Measurements from ENCODE around the gene PRKCZ.
A peak's percentile ranks its signal among the peaks of the same experiment; 100 is the strongest.

Gene PRKCZ

DNA sequence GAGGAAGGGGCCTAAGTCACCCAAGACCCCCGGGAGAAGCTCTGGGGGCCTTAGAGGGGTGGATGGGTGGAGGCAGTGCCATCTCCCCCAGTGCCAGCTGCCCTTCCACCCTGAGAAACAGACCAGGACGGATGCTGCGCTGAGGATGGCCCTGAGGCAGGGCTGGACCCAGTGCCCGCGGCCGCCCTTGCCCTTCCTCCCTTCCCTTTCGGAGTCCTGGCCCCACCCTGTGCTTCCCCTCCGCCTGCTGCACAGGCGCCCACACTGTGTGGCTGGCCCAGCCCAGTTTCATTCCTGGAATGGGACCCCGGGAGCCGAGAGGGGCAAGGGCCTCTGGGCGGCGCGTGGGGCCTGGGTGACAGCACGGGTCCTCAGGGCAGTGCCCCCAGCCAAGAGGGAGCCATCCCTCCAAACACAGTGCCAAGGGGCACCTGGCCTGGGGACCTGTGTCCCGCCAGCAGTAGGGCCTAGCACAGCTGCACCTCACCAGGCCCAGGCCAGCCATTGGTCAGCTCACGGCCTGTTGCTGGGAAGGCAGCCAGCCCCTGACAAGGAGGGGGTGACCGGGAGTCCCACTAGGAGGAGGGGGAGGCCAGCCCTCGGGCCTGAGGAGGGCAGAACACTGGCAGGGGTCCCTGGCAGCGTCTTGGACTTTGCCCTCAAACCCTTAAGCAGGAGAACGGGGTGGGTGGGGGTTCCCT is 164.5 kb downstream of the PRKCZ start:
- DNase-seq = no peak

DNA sequence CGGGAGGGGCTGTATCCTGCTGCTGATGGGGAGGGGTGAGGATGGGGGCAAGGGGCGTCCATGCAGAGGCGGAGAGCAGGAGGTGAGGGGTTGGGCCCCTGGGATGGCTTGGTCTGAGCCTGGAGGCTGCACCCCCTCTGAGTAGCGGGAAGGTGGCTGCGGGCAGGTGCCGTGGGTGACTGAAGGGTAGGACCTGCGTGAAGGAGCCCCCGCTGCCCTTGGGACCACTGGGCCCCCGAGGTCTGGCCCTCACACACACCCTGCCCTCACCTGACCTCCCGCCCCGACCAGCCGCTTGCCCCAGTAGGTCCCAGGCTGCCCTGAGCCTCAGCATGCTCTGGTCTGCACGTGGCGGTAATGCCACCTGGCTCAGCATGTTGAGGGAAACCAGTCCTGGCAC is 165.1 kb downstream of the PRKCZ start:
- no peak for DNase-seq

DNA sequence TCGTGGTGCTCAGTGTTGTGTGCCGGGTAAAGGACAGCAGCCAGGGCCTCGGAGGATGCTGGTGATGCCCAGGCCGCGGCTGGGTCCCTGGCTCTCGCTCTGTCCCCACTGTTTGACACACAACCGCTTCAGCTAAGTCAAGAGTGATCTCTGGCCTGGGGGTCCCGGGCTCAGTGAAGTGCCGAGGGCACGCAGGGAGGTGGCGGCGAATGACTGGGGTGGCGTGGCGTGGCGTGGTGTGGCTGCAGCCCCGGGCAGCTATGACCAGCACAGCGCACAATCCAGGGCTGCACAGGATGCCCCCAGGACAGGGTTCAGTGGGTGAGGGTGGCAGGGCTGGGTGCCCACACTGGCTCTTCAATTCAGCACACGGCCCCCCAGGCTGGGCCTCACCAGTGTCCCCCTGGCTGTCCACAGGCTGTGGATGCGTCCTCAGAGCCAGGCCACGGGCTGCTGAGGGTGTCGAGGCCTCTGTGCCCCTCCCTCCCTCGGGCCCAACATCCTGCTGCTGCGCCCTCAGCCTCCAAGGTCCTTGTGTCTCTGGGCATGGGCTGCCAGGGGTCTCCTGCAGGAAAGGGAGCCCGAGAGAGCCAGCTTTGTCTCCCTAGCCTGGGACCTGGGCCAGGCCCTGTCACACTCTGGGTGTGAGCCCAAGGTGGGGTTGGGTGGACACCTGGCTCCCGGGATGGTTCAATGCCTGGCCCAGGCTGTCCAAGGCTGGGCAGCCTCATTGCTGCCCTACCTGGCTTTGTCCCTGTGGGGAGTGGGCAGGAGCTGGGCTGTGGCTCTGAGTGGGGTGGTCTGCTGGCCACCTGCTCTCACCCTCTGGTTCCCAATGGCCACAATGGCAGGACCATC is 165.9 kb downstream of the PRKCZ start:
- DNase-seq = no peak

DNA sequence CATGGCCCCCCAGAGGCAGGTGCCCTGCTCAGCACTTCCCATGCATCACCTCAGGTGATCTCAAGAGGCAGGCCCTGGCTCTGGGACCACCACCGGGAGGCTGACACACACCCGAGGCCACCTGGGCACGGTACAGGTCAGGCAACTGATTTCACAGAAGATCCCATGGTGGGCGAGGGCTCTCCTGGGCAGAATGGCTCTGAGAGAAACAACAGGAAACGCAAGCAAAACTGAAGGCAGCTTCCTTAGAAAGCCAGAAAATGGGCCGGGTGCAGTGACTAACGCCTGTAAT is 166.5 kb downstream of the PRKCZ start:
- DNase-seq = no peak

DNA sequence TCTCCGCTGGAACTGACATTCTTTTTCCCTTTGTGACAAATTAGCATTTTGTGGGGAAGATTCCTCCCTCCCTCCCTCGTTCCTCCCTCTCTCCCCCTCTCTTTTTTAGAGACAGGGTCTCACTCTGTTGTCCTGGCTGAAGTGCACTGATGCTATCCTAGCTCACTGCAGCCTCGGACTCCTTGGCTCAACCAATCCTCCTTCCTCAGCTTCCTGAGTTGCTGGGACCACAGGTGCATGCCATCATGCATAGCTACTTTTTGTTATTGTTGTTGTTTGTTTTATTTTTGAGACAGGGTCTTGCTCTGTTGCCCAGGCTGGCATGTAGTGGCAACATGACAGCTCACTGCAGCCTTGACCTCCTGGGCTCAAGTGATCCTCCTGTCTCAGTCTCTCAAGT is 171.1 kb downstream of the PRKCZ start:
- DNase-seq = no peak

DNA sequence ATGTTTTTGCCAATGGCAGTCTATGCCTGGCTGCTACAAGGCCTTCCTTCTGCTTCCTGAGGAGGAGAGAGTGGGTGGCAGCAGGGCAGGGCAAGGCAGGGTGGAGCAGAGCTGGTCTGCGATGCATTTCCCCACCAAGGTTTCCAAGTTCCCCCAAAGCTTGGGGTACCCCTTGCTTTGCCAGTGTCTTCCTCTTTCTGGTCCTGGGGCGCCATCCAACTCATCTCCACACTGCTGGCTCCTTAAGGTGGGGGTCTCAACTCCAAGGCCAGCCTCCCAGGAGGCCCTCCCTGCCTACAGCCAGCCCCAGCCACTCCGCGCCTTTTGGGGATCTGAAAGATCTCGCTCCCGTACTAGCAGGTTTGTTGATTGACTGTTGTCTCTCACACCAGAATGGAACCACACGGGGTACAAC is 174.0 kb downstream of the PRKCZ start:
- no peak for DNase-seq

DNA sequence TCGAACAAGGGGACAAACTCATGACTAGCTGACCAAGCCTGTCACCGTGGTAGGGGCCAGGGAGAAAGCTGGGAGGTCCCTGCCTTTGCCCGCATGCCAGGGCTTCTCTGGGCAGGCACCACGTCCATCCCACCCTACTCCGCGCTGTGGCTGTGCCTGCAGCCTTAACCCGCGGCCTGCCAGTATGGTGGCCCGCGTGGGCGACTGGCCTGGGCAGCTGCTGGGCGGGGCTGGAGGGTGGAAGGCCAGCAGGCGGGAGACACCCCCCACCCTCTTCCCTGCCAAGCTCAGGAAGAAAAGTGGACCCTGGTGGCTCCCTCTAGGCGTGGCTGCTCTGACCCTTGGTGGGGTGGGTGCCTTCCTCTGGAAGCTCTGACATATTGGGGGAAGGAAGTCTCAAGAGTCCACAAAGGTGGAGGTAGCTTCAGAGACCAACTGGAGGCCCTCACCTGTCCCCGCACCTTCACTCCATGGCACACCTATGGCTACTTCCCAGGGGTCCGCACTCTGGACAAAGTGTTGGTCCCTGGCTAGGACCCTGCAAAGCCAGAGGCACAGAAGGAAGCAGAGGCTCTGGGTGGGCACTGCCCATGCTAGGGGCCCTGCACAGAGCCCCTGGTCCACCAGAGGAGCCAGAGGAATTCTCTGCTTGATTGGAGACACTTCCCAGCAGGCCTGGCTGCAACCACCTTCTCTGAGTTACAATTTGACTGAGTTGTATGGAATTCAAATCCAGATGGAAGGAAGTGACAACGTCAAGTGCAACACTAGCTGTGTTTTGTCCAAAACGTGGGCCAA is 174.6 kb downstream of the PRKCZ start:
- no peak for DNase-seq

DNA sequence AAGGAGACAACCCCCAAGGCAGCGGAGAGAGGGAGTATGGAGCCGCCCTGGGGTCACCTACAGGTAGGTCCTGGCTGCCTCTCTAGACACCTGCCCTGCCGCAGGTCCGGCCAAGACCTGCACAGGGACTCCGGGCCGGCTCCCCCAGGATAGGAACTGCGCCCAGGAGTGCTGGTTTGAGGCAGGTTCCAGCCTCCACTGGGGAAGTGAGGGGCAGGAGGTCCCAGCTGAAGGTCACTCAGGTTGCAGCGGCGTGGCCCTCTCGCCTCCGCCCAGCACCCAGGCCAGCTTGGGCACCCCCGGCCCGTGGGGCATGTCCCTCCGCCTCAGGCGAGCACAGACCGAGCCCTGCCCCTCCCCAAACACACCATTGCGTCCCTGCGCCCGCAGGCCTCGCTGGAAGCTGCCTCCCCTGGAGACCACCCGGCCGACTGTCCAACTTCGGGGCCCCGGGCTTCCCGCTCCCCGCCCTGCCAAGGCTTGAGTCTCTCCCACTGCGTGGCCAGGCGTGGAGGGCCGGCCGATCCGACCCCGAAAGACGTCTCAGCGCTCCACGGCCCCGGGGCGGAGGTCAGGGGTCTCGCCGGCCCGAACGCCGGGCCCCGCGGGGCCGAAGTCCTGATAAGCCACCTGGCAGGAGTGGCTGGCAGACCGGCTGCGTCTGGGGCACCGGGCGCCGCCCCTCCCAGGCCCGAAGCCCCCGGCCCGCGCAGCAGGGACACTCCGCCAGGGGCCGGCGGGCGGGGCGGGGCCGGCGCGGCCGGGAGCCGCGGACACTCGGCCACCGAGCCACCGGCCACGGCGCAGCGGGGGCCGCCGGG is 176.5 kb downstream of the PRKCZ start:
- DNase-seq = no peak

DNA sequence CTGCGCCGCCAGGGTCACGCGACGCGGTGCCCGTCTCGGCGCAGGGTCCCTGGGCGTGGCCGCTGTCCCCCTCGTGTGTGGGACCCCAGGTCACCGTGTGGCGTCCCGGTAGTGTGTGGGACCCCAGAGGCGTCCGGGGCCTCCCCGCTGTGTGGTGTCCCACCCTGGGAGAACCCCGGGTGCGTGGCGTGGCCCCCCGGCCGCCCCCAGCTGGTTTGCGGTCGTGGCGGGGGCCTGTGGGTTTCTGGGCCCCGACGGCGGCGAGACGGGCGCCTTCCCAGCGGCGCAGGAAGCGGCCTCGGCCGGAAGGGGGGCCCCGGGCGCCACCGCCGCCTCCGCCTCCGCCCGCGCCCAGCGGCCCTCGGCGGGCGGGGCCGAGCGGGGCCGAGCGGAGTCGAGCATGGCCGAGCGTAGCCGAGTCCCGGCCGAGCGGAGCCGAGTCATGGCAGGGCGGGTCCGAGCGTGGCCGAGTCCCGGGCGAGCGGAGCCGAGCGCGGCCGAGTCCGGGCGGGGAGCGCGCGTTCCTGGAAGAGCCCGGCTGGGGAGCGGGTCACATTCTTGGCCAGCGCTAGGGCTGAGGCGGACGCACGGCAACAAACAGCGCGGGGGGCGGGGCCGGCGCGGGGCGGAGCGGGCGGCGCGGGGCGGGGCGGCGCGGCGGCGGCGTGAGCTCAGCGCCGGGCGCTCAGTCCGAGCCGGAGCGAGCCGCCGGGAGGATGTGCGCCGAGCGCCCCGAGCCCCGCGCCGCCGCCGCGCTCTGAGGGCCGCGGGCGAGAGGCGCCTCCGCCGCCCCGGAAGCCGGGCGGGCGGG is 177.3 kb downstream of the PRKCZ start:
- DNase-seq = peak; percentile 95 to 97

DNA sequence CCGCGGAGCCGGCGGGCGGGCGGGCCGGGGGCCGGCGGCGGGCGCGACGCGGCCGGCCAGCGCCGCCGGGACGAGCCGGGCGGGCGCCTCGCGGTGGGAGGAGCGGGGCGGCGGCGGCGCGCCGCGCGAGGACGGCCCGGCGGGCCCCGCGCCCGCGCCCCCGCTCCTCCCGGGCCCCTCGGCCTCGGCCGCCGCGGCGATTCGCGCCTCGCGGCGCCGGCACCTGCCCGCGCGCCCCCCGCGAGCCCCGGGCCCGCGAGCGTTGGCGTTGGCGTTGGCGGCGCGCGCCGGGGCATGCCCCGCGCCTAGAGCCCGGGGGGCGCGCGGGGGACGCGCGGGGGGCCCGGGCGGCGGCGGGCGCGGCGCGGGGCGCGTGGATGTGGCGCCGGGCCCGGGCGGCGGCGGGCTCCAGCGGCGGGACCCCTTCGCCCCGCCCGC is 178.0 kb downstream of the PRKCZ start, which contains the start of gene SKI:
TSS of gene SKI (plus strand) at position 163 of the 438 bp plus-strand sequence. CDS start 448 bp downstream, outside the sequence.
- DNase-seq = no peak

DNA sequence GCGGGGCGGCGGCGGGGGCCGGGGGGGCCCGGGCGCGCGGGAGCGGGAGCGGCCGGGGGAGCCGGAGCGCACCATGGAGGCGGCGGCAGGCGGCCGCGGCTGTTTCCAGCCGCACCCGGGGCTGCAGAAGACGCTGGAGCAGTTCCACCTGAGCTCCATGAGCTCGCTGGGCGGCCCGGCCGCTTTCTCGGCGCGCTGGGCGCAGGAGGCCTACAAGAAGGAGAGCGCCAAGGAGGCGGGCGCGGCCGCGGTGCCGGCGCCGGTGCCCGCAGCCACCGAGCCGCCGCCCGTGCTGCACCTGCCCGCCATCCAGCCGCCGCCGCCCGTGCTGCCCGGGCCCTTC is 178.5 kb downstream of the PRKCZ start:
- DNase-seq = peak in 1 of 2 donors; percentile 29

DNA sequence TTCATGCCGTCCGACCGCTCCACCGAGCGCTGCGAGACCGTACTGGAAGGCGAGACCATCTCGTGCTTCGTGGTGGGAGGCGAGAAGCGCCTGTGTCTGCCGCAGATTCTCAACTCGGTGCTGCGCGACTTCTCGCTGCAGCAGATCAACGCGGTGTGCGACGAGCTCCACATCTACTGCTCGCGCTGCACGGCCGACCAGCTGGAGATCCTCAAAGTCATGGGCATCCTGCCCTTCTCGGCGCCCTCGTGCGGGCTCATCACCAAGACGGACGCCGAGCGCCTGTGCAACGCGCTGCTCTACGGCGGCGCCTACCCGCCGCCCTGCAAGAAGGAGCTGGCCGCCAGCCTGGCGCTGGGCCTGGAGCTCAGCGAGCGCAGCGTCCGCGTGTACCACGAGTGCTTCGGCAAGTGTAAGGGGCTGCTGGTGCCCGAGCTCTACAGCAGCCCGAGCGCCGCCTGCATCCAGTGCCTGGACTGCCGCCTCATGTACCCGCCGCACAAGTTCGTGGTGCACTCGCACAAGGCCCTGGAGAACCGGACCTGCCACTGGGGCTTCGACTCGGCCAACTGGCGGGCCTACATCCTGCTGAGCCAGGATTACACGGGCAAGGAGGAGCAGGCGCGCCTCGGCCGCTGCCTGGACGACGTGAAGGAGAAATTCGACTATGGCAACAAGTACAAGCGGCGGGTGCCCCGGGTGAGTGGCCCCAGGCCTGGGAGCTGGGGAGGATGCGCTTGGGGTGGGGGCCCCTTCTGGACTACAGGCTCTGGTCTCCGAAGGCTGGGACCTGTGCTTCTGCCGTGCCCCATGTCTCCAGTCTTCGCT is 179.0 kb downstream of the PRKCZ start:
- DNase-seq = peak; percentile 55 to 65

DNA sequence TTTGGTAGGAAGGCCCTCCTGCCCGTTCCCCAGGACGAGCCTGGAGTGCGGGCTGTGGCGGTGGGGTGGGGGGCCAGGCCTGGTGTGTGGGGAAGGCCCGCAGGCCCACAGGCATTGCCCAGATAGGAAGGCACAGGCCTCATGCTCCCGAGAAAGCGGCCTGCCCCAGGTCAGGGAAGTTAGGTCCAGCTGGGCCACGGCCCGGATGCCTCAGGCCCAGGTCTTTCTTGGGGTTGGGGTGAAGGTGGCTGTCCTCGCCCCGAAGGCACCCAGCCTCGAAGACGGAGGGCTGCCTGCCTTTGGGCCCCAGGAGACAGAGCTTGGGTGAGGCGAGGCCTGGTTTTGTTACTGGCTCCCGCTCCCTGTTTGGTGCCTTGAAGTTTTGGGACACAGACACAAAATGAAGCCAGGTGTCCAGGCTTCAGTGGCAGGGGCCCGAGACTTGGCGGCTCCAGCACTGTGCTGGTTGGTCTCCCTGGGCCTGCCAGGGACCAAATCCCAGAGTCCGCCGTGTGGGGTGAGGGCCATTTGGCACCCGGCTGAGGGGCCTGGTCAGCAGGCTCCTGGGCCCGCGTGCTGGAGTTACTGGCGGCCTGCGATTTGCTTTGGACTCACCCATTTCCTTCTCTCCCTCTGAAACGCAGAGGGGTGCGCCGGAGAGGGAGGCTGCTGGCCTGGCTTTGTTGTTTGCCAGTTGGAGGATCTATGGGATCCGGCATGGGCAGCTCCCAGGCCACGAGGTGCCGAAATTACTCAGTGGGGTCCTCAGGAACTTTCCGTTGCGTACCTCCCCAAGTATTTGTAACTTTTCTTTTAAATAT is 179.9 kb downstream of the PRKCZ start:
- DNase-seq = no peak

DNA sequence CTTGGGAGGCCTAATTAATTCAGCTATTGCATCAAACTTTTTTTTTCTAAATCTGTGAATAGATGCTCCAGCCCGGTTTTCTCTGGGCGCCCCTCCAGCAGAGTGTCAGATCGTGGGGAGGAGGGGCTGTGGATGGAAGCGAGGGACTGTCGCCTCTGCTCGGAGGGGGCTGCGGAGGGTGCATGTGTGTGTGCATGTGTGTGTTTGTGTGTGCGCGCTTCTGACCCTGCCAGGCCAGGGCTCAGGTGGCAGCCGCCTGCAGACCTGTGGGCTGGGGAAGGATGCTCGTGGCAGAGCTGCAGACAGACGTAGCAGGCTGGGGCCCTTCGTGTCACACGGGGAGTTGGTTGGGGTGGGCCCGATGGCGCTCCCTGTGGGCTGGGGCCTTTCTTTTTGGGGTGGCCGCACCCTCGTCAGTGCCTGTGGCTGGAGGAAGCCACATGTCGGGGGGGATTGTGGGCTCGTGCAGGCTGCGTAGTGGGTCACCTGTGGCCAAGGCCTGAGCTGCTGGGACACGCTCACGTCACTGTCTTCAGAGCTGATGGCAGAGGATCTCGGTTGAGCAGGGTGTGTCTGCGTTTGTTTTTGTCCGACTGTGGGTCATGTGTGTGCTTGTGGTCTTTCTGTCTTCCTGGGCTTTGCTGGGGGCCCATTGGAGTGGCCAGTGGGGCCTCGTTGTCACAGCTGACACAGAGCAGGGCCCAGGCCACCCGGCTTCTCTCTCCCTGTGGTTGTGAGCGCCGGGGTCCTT is 180.7 kb downstream of the PRKCZ start:
- DNase-seq = peak; percentile 67 to 73

DNA sequence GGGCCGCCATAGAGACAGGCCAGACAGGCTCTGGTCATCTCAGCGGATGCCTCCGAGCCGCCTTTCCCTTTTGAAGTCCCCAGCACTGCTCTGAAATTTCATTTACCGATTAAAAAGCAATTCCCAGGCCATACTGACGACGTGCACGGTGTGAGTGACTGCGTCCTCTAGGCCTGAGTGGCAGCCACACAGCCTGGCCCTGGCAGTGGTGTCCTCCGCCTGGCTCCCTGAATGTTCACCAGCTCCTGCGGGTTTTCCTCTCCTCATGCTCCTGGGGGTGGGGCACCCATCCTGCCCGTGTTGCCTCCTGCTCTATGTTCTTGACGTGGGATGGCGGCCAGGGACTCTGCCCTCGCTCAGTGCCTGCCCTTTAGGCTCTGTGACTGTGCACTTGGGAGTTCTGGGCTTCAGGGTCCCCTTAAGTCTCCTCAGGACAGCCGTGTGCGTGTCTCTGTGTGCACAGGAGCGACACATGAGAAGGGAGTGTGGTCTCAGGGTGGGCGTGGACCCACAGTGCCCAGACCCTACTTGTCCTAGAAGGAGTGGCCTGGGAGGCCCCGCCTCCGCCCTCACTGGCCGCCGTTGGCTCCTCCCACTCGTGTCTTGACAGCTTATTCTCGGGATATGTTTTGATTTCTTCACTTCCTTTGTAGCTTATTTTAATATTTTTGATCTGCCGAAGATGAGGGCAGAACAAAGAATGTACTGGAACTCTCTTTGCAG is 181.5 kb downstream of the PRKCZ start:
- peak; percentile 81 to 86 for DNase-seq

DNA sequence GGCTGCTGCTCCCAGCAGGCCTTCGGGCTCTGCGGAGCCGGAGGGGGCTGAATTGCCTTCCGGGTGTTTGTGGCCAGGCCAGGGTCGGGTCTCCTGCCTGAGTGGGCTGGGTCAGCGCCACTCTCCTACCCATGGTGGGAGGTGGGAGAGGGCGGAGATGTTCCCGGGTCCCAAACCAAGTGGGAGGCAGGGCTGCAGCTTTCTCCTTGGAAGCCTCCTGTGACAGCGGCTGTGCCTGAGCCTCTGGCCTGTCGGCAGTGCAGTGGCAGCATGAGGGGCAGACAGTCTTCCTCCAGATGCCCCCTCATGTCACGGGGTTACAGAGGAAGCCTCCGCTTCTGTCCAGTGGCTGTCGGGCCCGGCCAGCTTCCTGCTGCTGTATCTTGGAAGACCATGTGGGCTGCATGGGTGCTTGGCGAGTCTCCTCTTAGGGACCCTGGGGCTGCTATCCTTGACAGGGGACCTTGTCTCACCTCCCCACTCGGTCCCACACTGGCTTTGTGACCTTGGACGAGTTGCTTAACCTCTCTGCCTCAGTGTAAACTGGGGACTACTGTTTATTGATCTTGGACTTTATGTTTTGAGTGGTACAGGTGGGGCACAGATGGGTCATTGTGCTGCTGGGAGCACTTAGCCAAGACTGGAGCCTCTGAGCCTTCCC is 182.2 kb downstream of the PRKCZ start:
- no peak for DNase-seq

DNA sequence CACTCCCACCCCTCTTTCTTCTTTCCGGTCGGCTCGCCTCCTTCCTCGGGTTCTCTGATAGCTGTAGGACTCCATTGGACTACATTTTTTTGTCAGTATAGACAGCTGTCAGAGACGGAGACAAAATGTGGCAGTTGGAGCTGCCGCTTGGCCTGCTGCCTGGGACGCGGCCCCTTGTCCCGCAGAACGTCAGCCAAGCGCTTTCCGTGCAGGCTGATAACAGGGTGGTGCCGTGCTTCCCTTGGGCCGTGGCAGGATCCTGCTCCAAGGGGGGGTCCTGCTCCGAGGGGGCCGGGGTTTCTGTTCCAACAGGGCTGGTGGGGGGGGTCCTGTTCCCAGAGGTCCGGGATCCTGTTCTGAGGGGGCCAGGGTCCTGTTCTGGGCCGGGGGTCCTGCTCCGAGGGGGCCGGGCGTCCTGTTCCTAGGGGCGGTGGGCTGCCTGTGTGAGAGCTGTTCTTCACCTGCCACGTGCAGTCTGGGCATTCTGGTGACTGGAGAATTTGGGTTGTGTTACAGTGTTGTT is 182.8 kb downstream of the PRKCZ start:
- no peak for DNase-seq

DNA sequence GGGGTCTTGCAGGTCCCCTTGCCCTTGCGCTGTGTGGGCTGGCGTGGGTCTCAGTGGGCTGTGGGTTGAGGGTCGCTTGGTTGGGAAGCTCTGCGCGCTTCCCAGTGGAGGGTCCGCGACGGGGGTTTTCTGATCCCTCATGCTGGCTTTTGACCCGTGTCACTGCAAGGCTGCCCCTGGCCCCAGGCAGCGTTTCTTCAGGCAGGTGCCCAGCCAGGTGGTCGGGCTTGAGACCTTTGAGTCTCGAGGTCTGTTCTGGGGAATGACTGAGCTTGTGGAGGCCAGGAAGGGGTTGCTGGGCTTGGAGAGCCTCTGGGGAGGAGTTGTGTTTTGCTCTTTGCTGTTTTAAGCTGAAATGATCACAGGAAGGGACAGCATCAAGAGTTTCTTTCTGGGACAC is 183.3 kb downstream of the PRKCZ start:
- no peak for DNase-seq
